22Rv1 (cell line): ENCODE results near the gene BCL2L11.

Experiments
- H3K27ac ChIP-seq: fragments of 450-650 bp; 2 replicates; pipeline ENCODE4 v1.5.1; 2017
- ZFX ChIP-seq: fragments of 450-650 bp; IDR thresholded peaks from 2 replicates; pipeline ENCODE4 v1.6.1; 2017; ENCODE audit warnings: antibody characterized with exemption, borderline replicate concordance
- TF ChIP-seq, protein P1 (sequence below): fragments of 450-650 bp; IDR thresholded peaks from 2 replicates; pipeline ENCODE4 v1.5.1; 2017; ENCODE audit warnings: mild to moderate bottlenecking

Gene BCL2L11

DNA sequence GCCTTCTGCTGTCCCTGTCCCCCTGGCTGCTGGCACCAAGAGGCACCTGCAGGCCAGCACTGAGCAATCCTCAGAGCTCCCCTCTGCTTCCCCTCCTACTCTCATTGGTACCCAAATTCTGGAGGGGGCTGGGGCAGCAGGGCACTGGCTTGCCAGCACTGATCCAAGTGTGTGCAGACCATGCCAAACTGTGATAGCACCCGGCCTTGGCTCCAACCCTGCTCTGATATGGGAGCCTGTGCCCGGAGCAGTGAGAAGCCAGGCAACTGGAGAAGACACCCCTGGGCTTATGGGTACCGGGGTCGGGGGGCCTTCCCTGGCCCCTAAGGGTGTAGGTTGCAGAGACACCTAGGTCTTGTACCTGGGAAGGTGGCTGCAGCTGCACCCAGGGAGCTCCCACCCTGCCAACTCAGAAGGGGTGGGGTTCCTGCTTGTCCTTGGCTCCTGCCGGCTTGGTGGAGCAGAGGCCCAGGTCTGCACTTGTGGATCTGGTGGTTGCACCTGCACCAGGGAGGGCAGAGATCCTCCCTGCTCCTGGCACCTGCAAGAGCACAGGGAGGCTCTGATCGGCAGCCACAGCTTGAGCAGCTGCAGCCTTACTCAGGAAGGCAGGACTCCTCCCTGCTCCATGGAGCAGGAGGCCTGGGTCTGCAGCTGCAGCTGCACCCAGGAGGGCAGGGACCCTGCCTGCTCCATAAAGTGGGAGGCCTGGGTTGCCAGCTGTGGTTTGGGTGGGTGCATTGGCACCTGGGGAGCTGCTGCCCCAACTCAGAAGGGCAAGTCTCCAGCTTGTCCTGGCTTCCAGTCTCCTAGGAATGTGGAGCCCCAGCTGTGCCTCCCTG lies 96.3 kb downstream of the BCL2L11 start:
- TF ChIP-seq, protein P1, sequence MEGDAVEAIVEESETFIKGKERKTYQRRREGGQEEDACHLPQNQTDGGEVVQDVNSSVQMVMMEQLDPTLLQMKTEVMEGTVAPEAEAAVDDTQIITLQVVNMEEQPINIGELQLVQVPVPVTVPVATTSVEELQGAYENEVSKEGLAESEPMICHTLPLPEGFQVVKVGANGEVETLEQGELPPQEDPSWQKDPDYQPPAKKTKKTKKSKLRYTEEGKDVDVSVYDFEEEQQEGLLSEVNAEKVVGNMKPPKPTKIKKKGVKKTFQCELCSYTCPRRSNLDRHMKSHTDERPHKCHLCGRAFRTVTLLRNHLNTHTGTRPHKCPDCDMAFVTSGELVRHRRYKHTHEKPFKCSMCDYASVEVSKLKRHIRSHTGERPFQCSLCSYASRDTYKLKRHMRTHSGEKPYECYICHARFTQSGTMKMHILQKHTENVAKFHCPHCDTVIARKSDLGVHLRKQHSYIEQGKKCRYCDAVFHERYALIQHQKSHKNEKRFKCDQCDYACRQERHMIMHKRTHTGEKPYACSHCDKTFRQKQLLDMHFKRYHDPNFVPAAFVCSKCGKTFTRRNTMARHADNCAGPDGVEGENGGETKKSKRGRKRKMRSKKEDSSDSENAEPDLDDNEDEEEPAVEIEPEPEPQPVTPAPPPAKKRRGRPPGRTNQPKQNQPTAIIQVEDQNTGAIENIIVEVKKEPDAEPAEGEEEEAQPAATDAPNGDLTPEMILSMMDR, result no peak
- TF ChIP-seq ZFX, result no peak
- no peak overlapping the region for H3K27ac ChIP-seq
